Gastroesophageal sphincter (tissue), 4 donors: ENCODE measurements around the gene MYO1C. TPM values are rescaled to one million over a fixed set of nuclear protein-coding genes. Genes with fewer than 3 reads are reported as not detected.

Source experiments
- ATAC-seq: fragments of 150-250 bp; one replicate; pipeline ENCODE4 v1.9.1; 2016; ENCODE audit warnings: mild to moderate bottlenecking, moderate library complexity
- H3K27ac ChIP-seq, 4 donors: fragments of 200-600 bp; sonication (generic) in 3 of 4; 1 replicate in 3 of 4; 2 replicates in 1 of 4; pipeline ENCODE4 v1.5.1; 2016 to 2019
- H3K27me3 ChIP-seq: fragments of 200-600 bp; sonication (generic); one replicate; pipeline ENCODE4 v1.5.1; 2019
- H3K36me3 ChIP-seq, 2 donors: fragments of 200-600 bp; sonication (generic); one replicate each; pipeline ENCODE4 v1.5.1; 2019; ENCODE audit warnings: control low read depth in 1 of 2
- H3K4me1 ChIP-seq, 3 donors: fragments of 200-600 bp; sonication (generic); 1 replicate in 2 of 3; 2 replicates in 1 of 3; pipeline ENCODE4 v1.5.1; 2016 to 2019; ENCODE audit warnings: control low read depth in 2 of 3
- H3K4me3 ChIP-seq, 2 donors: fragments of 200-600 bp; sonication (generic); one replicate each; pipeline ENCODE4 v1.5.1; 2019; ENCODE audit warnings: mild to moderate bottlenecking in 1 of 2, moderate library complexity in 1 of 2
- H3K9me3 ChIP-seq, 3 donors: fragments of 200-600 bp; sonication (generic); one replicate each; pipeline ENCODE4 v1.5.1; 2017 to 2019; ENCODE audit warnings: control low read depth in 2 of 3
- EP300 ChIP-seq: sonication (generic); formaldehyde crosslinking; IDR thresholded peaks from one replicate; pipeline ENCODE4 v1.6.1; 2017; ENCODE audit warnings: antibody characterized with exemption, mild to moderate bottlenecking
- POLR2A ChIP-seq, 2 donors: fragments of 450-650 bp; IDR thresholded peaks; one replicate each; pipeline ENCODE4 v1.6.1; 2017; ENCODE audit warnings: antibody characterized with exemption in 2 of 2, mild to moderate bottlenecking in 2 of 2, moderate library complexity in 1 of 2
- POLR2AphosphoS5 ChIP-seq: sonication (generic); formaldehyde crosslinking; IDR thresholded peaks from one replicate; pipeline ENCODE4 v1.6.1; 2017; ENCODE audit warnings: antibody characterized with exemption
- WGBS, 2 donors: methylation state at CpG; one replicate each; pipeline ENCODE4 v1.1.5; 2018; ENCODE audit warnings: low coverage in 1 of 2; 5-methylcytosine and 5-hydroxymethylcytosine counted together
- total RNA-seq, 4 donors: library from RNA; depleted of rRNA; stranded (reverse); fragments of >200 nt; gene quantifications; one replicate each; pipeline ENCODE4 v1.1.0, GENCODE V29; 2016
- TF ChIP-seq, protein P1 (sequence below), 4 experiments: fragments of 200-600 bp in 2 of 4; fragments of 450-650 bp in 2 of 4; sonication (generic) in 1 of 4; IDR thresholded peaks; one replicate each; pipeline ENCODE4 v1.5.1; 2017 to 2019; ENCODE audit warnings: antibody characterized with exemption in 4 of 4, mild to moderate bottlenecking in 2 of 4, moderate library complexity in 2 of 4

The MYO1C gene
- total RNA-seq, 4 donors from 2014 or later = 215 to 461 (median 287) TPM

DNA sequence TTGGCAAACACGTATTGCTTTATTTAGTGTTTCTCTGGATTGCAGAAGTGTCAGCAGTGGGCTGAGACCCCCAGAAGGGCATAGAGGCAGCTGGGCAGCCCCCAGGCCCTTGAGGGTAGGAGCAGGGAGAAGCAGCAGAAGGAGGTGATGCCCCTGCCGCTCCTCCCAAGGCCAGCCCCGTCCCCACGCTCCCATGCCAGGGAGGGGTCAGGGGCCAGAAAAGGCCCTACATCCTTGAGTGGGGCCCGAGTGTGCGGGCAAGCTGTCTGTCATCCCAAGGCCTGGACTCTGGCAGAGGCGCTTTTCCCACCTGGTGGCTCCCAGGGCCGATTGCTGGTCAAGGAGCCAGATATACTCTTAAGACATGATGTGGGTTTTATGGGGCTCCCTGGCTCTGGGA is 28.3 kb downstream of the MYO1C start:
- ATAC-seq = no peak
- 29 to 40% methylated on average over 1 of the region's 8 CpGs for WGBS, 2 donors
- Histone ChIP-seq H3K36me3 (peaks cover 0 to 63% of the 10 kb centered on the region in 2 donors), H3K27ac (no peak overlapping the region), H3K9me3 (no peaks in the 10 kb centered on the region), H3K27me3 (no peaks in the 10 kb centered on the region), H3K4me1 (peaks cover 0 to 47% (median 5%) of the 10 kb centered on the region in 3 donors), H3K4me3 (no peak overlapping the region)
- TF ChIP-seq EP300 = no peak
- TF ChIP-seq, protein P1, sequence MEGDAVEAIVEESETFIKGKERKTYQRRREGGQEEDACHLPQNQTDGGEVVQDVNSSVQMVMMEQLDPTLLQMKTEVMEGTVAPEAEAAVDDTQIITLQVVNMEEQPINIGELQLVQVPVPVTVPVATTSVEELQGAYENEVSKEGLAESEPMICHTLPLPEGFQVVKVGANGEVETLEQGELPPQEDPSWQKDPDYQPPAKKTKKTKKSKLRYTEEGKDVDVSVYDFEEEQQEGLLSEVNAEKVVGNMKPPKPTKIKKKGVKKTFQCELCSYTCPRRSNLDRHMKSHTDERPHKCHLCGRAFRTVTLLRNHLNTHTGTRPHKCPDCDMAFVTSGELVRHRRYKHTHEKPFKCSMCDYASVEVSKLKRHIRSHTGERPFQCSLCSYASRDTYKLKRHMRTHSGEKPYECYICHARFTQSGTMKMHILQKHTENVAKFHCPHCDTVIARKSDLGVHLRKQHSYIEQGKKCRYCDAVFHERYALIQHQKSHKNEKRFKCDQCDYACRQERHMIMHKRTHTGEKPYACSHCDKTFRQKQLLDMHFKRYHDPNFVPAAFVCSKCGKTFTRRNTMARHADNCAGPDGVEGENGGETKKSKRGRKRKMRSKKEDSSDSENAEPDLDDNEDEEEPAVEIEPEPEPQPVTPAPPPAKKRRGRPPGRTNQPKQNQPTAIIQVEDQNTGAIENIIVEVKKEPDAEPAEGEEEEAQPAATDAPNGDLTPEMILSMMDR (IDR thresholded peaks at IDR 0.05) = no peak

DNA sequence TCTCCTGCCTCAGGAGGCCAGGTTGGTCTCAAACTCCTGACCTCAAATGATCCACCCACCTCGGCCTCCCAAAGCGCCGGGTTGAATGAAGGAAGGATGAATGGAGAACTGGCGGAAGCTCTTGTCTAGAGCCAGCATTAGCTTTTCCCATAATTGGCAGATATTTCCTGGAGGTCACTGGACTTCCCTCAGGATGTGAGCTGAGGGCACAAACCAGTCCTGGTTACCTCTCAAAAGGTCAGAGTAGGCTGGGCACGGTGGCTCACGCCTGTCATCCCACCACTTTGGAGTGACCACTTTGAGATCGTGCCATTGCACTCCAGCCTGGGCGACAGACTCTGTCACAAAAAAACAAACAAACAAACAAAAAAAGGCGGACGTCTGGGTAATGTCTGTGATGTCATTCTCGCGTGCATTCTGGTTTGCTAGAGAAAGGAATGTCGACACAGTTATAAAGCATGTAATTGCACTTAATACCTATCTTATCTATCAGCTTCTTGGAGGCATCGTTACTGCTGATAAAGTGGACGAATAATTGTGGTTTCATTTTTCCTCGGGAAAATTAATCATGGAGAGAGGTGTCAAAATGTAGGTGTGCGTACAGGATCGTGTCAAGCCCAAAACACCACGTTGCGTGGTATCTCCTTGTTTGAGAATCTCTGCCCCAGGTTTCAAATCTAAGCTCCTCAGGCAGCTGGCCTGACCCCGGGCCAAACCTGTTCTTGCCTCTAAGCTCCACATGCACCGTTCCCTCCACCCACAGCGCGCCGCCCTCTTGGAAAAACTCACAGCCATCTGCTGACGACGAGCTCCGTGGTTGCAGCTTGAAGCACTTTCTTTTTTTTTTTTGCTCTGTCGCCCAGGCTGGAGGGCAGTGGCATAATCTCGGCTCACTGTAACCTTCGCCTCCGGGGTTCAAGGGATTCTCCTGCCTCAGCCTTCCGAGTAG is 30.0 kb downstream of the MYO1C start:
- peaks cover 0 to 42% (median 5%) of the 10 kb centered on the region in 3 donors for H3K4me1 ChIP-seq
- no peaks in the 10 kb centered on the region for H3K9me3 ChIP-seq
- 65 to 70% methylated on average over 21 to 24 of the region's 33 CpGs for WGBS, 2 donors
- no peaks in the 10 kb centered on the region for H3K27me3 ChIP-seq
- no peak overlapping the region for H3K4me3 ChIP-seq
- no peak for ATAC-seq
- peaks cover 0 to 45% of the 10 kb centered on the region in 2 donors for H3K36me3 ChIP-seq
- TF ChIP-seq POLR2AphosphoS5 (peak; percentile 4), POLR2A (IDR thresholded peaks at IDR 0.05) (no peak)
- TF ChIP-seq, protein P1 (IDR thresholded peaks at IDR 0.05) = no peak
- peak overlapping the region in 1 of 4 donors; percentile 75 for H3K27ac ChIP-seq

DNA sequence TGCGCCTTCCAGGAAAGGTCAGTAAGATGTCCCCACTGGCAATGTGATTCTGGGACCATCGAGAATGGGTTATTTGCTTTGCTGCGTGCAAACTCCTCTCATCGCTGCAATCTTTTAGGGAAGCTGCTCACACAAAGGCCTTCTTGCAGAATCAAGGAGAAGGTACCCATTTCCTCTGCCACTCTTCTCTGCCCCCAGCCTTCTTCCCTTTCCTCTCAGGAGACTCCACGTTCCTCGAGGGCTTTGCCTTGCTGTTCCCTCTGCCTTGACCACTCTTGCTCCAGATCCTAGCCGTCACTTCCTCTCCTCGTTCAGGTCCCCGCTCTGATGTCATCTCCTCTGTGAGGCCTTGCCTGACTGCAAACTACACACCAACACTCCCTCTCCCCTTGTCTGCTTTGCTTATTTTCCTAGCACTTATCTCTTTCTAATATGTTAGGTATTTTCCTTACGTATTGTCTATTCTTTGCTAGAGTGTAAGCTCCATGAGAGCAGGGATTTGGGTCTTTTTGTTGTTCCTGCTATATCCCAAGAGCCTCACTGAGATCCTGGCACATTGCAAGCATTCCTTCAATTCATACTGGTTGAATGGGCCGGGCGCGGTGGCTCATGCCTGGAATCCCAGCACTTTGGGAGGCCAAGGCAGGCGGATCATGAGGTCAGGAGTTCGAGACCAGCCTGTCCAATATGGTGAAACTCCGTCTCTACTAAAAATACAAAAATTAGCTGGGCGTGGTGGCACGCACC is 31.1 kb downstream of the MYO1C start:
- peaks cover 0 to 35% of the 10 kb centered on the region in 2 donors for H3K36me3 ChIP-seq
- H3K4me1 ChIP-seq = peaks cover 0 to 52% (median 5%) of the 10 kb centered on the region in 3 donors
- TF ChIP-seq POLR2AphosphoS5 = no peak
- no peak for TF ChIP-seq POLR2A (IDR thresholded peaks at IDR 0.05)
- TF ChIP-seq EP300 = no peak
- TF ChIP-seq, protein P1 (IDR thresholded peaks at IDR 0.05) = no peak
- H3K4me3 ChIP-seq = no peak overlapping the region
- 87 to 88% methylated on average over 10 to 13 of the region's 18 CpGs for WGBS, 2 donors
- no peaks in the 10 kb centered on the region for H3K27me3 ChIP-seq
- H3K27ac ChIP-seq = peak overlapping the region in 2 of 4 donors; percentile 28 to 75
- ATAC-seq = no peak
- H3K9me3 ChIP-seq = no peaks in the 10 kb centered on the region

DNA sequence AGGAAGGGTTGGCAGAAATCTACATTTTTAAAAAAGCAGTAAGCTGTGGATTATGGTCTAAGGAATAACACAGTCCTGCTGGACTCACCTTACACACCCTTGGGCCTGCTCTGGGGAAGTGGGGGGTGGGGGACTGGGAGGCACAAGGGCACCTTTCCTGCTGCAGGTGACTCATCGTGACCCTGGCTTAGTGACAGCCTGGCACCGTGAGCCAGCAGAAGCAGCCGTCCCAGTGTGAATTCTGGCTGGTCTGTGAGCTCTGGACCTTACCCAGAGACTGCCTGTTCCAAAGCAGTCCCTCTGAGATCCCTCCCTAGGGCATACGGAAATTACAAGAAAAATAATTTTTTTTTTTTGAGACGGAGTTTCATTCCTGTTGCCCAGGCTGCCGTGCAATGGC is 32.3 kb downstream of the MYO1C start:
- peak overlapping the region; percentile 43 to 75 (median 70) for H3K27ac ChIP-seq
- H3K4me1 ChIP-seq = peaks cover 0 to 52% (median 5%) of the 10 kb centered on the region in 3 donors
- WGBS, 2 donors = 5 to 17% methylated on average over 4 to 6 of the region's 6 CpGs

More for the DNA sequence above, 32.3 kb downstream of the MYO1C start:
- ATAC-seq = peak; percentile 40
- TF ChIP-seq POLR2A (IDR thresholded peaks at IDR 0.05) = no peak
- peak; percentile 73 for TF ChIP-seq POLR2AphosphoS5
- TF ChIP-seq, protein P1 (IDR thresholded peaks at IDR 0.05) = no peak
- TF ChIP-seq EP300 = no peak
- Histone ChIP-seq H3K27me3 (no peaks in the 10 kb centered on the region), H3K36me3 (peaks cover 0 to 23% of the 10 kb centered on the region in 2 donors), H3K9me3 (no peaks in the 10 kb centered on the region), H3K4me3 (no peak overlapping the region)
